HG03064 (cell line): ENCODE measurements around the gene CDR2.
A peak's percentile ranks its signal among the peaks of the same experiment; 100 is the strongest.
"Not testable (repeated sequence)": the region's sequence is repeated elsewhere in the genome, so short reads cannot be mapped to it uniquely, and the experiment has no call there.

Source experiments
- ATAC-seq: cut with Tn5 transposase; IDR thresholded peaks from one replicate; pipeline ENCODE4 v1.9.1; 2021; ENCODE audit warnings: low read depth; ENCODE audit not compliant: unreplicated experiment

Gene CDR2

GRCh38 chr16:22379656-22380055 lies 5.2 kb upstream of the CDR2 start:
- ATAC-seq = no peak

GRCh38 chr16:22375963-22376640 lies 1.7 kb upstream of the CDR2 start:
- no peak for ATAC-seq

GRCh38 chr16:22375117-22375962 lies 921 bp upstream of the CDR2 start:
- no peak for ATAC-seq

GRCh38 chr16:22373662-22374310 lies 633 bp downstream of the CDR2 start:
- ATAC-seq = peak; percentile 28

GRCh38 chr16:22372882-22373661 lies 1.3 kb downstream of the CDR2 start:
- ATAC-seq = no peak

- ATAC-seq = no peak
Measured at GRCh38 chr16:22370038-22370820, 4.2 kb downstream of the CDR2 start.

- ATAC-seq = no peak
Measured at GRCh38 chr16:22369221-22369811, 5.1 kb downstream of the CDR2 start.

- ATAC-seq = not testable (repeated sequence)
Measured at GRCh38 chr16:22368200-22368826, 6.1 kb downstream of the CDR2 start.

GRCh38 chr16:22366889-22367288 lies 7.5 kb downstream of the CDR2 start:
- no peak for ATAC-seq

GRCh38 chr16:22366371-22366770 lies 8.0 kb downstream of the CDR2 start:
- no peak for ATAC-seq

- ATAC-seq = no peak
Measured at GRCh38 chr16:22364241-22364640, 10.2 kb downstream of the CDR2 start.

- no peak for ATAC-seq
Measured at GRCh38 chr16:22360963-22361659, 13.3 kb downstream of the CDR2 start.

- no peak for ATAC-seq
Measured at GRCh38 chr16:22359679-22360078, 14.7 kb downstream of the CDR2 start.

GRCh38 chr16:22358000-22358399 lies 16.4 kb downstream of the CDR2 start:
- ATAC-seq = no peak

GRCh38 chr16:22357635-22357971 lies 16.8 kb downstream of the CDR2 start:
- peak; percentile 60 for ATAC-seq

GRCh38 chr16:22356930-22357634 lies 17.3 kb downstream of the CDR2 start:
- peak; percentile 28 for ATAC-seq

GRCh38 chr16:22355487-22355908 lies 18.9 kb downstream of the CDR2 start:
- no peak for ATAC-seq

GRCh38 chr16:22353933-22354541 lies 20.4 kb downstream of the CDR2 start:
- no peak for ATAC-seq
